B cell (primary cell): ENCODE results near the gene GCC2. TPM values are rescaled to one million over a fixed set of nuclear protein-coding genes. Genes with fewer than 3 reads are reported as not detected.
"Not testable (repeated sequence)": the region's sequence is repeated elsewhere in the genome, so short reads cannot be mapped to it uniquely, and the experiment has no call there.

Experiments
- ATAC-seq: fragments of 200-7000 bp; cut with Tn5 transposase; one replicate; pipeline ENCODE4 v1.10.0; 2021; ENCODE audit warnings: low read depth, mild to moderate bottlenecking, moderate number of reproducible peaks, moderate library complexity
- CTCF ChIA-PET: fragments of 350-600 bp; sonication (Branson Sonifier 250); formaldehyde crosslinking; loops from one replicate; lab custom pipeline; 2021; ENCODE audit warnings: antibody characterized with exemption, inconsistent platforms; lab: Charles Lee
- POLR2A ChIA-PET: fragments of 350-600 bp; sonication (Branson Sonifier 250); formaldehyde crosslinking; loops from one replicate; lab custom pipeline; 2021; ENCODE audit warnings: antibody characterized with exemption; lab: Charles Lee
- DNase-seq: peaks from one replicate; pipeline ENCODE4 v3.0.0; 2013
- H2AFZ ChIP-seq: 2 replicates; pipeline ENCODE4 v1.6.1; 2012; ENCODE audit warnings: mild to moderate bottlenecking, low read depth, low read length; ENCODE audit not compliant: insufficient read depth, poor library complexity, severe bottlenecking
- H3K27ac ChIP-seq, 2 donors: 1 replicate in 1 of 2; 2 replicates in 1 of 2; pipeline ENCODE4 v1.5.1; 2012 to 2013; ENCODE audit warnings: low read length in 2 of 2, mild to moderate bottlenecking in 2 of 2, moderate library complexity in 1 of 2
- H3K27me3 ChIP-seq, 4 experiments: fragments of 200-600 bp in 1 of 4; sonication (generic) in 1 of 4; replicated peaks in 1 of 4; 1 replicate in 2 of 4; 2 replicates in 2 of 4; pipeline versions ENCODE4 v1.6.1 to v1.7.0; 2013 to 2016; ENCODE audit warnings: low read length in 3 of 4, mild to moderate bottlenecking in 2 of 4, mixed read lengths in 1 of 4, moderate library complexity in 1 of 4; ENCODE audit not compliant: insufficient read depth in 4 of 4, control insufficient read depth in 3 of 4; ENCODE audit errors: control extremely low read depth in 1 of 4
- H3K36me3 ChIP-seq, 2 experiments: replicated peaks in 1 of 2; 1 replicate in 1 of 2; 2 replicates in 1 of 2; pipeline versions ENCODE4 v1.6.1 to v1.7.1; 2013; ENCODE audit warnings: low read length in 1 of 2; ENCODE audit not compliant: insufficient read depth in 2 of 2, control insufficient read depth in 1 of 2; ENCODE audit errors: control extremely low read depth in 1 of 2, extremely low read depth in 1 of 2
- H3K4me1 ChIP-seq, 2 donors: fragments of 200-600 bp in 1 of 2; sonication (generic) in 1 of 2; 1 replicate in 1 of 2; 2 replicates in 1 of 2; pipeline versions ENCODE4 v1.5.1 to v1.6.1; 2013 to 2017; ENCODE audit warnings: low read length in 2 of 2; ENCODE audit not compliant: control insufficient read depth in 2 of 2, insufficient read depth in 2 of 2
- H3K4me2 ChIP-seq: replicated peaks from 2 replicates; pipeline ENCODE3; 2012; ENCODE audit warnings: mild to moderate bottlenecking, low read depth, low read length; ENCODE audit not compliant: poor library complexity, severe bottlenecking
- H3K4me3 ChIP-seq, 5 experiments: fragments of 200-600 bp in 1 of 5; sonication (generic) in 1 of 5; 1 replicate in 3 of 5; 2 replicates in 2 of 5; pipeline versions ENCODE4 v1.5.1 to v1.7.0; 2011 to 2016; ENCODE audit warnings: low read length in 4 of 5, mild to moderate bottlenecking in 4 of 5, low read depth in 2 of 5, control low read depth in 1 of 5, moderate library complexity in 1 of 5; ENCODE audit not compliant: insufficient read depth in 1 of 5; ENCODE audit errors: control extremely low read depth in 1 of 5, extremely low read depth in 1 of 5
- H3K79me2 ChIP-seq: fragments of 200-600 bp; sonication (generic); one replicate; pipeline ENCODE4 v1.6.0; 2016; ENCODE audit warnings: low read length; ENCODE audit not compliant: control insufficient read depth, insufficient read depth
- H3K9ac ChIP-seq: fragments of 200-600 bp; sonication (generic); 2 replicates; pipeline ENCODE4 v1.6.1; 2017; ENCODE audit warnings: mild to moderate bottlenecking, low read length, moderate library complexity
- H3K9me3 ChIP-seq, 3 donors: one replicate each; pipeline versions ENCODE4 v1.6.1 to v1.7.1; 2013; ENCODE audit warnings: low read length in 2 of 3; ENCODE audit not compliant: control insufficient read depth in 2 of 3, insufficient read depth in 1 of 3; ENCODE audit errors: control extremely low read depth in 1 of 3
- H4K20me1 ChIP-seq: 2 replicates; pipeline ENCODE4 v1.6.0; 2012; ENCODE audit warnings: mild to moderate bottlenecking, low read length; ENCODE audit not compliant: insufficient read depth, control insufficient read depth, poor library complexity, severe bottlenecking
- H3K27ac Mint-ChIP-seq: one replicate; pipeline ENCODE4 v1.8.0; 2021; ENCODE audit warnings: mixed read lengths
- H3K27me3 Mint-ChIP-seq: one replicate; pipeline ENCODE4 v1.8.0; 2021; ENCODE audit warnings: mixed read lengths
- H3K4me1 Mint-ChIP-seq: one replicate; pipeline ENCODE4 v1.8.0; 2021; ENCODE audit warnings: mixed read lengths
- H3K4me3 Mint-ChIP-seq: one replicate; pipeline ENCODE4 v1.8.0; 2021; ENCODE audit warnings: mixed read lengths
- H3K9me3 Mint-ChIP-seq: one replicate; pipeline ENCODE4 v1.8.0; 2022; ENCODE audit warnings: mixed read lengths; ENCODE audit not compliant: insufficient read depth
- CTCF ChIP-seq: fragments of 200-600 bp; IDR thresholded peaks from one replicate; pipeline ENCODE4 v1.8.0; 2022; ENCODE audit warnings: antibody characterized with exemption, mild to moderate bottlenecking
- EZH2 ChIP-seq: IDR thresholded peaks from 2 replicates; pipeline ENCODE4 v1.6.1; 2012; ENCODE audit warnings: borderline replicate concordance, low read depth, mild to moderate bottlenecking, moderate library complexity, low read length; ENCODE audit not compliant: insufficient read depth, poor library complexity, severe bottlenecking
- WGBS: methylation state at CpG from one replicate; pipeline ENCODE4 v1.1.5; 2013; ENCODE audit warnings: missing lambda C conversion rate; ENCODE audit not compliant: insufficient coverage; 5-methylcytosine and 5-hydroxymethylcytosine counted together
- intact Hi-C: fragments of 100-400 bp; cut with micrococcal nuclease; formaldehyde crosslinking; loops from one replicate; pipeline ENCODE4 v1.10.0; 2022
- polyA plus RNA-seq: library from polyadenylated mRNA; depleted of rRNA; stranded (reverse); fragments of >200 nt; gene quantifications from 2 replicates; pipeline ENCODE4 v1.2.3, GENCODE V29; 2012
- total RNA-seq, 2 donors: library from RNA; stranded (reverse); fragments of 120-200 nt in 1 of 2; gene quantifications; 1 replicate in 1 of 2; 2 replicates in 1 of 2; pipeline versions ENCODE4 v1.2.3 to v1.2.4, GENCODE V29; 2013 to 2022

The GCC2 gene
- total and polyA plus RNA-seq, 2 donors (not counting 1 experiment from before 2014, with no cell fraction given): 12.3 to 87.9 TPM

GRCh38 chr2:108554528-108554927 lies 105.5 kb downstream of the GCC2 start:
- peaks cover 51% of the 10 kb centered on the region for H3K79me2 ChIP-seq
- Mint-ChIP-seq H3K27me3 (no peaks in the 10 kb centered on the region), H3K27ac (no peak overlapping the region), H3K4me3 (no peak overlapping the region), H3K4me1 (peaks cover 3% of the 10 kb centered on the region), H3K9me3 (no peaks in the 10 kb centered on the region)
- ATAC-seq (no peak), DNase-seq (no peak)
- CTCF ChIA-PET: interaction anchor here (1.4 kb wide), 1 partner anchor 30 kb away, joined by 3 read pairs; no protein-coding TSS in a partner anchor
- H2AFZ ChIP-seq: no peak overlapping the region
- H3K27me3 ChIP-seq: no peaks in the 10 kb centered on the region
- POLR2A ChIA-PET: no interaction called here
- whole genome bisulfite sequencing: 98% methylated on average over 4 of the region's 5 CpGs
- no peak overlapping the region for H3K9ac ChIP-seq
- H3K4me3 ChIP-seq: no peak overlapping the region
- TF ChIP-seq CTCF (no peak), EZH2 (no peak)
- H4K20me1 ChIP-seq: no peaks in the 10 kb centered on the region
- H3K27ac ChIP-seq: no peak overlapping the region
- H3K4me1 ChIP-seq: no peaks in the 10 kb centered on the region
- H3K9me3 ChIP-seq: peaks cover 0 to 9% (median 0%) of the 10 kb centered on the region in 3 donors
- no peaks in the 10 kb centered on the region for H3K36me3 ChIP-seq
- H3K4me2 ChIP-seq: no peak overlapping the region
- intact Hi-C loops: no loop called here

GRCh38 chr2:108555572-108555971 lies 106.6 kb downstream of the GCC2 start:
- H3K4me1 ChIP-seq: no peaks in the 10 kb centered on the region
- H3K27ac ChIP-seq: no peak overlapping the region
- no peaks in the 10 kb centered on the region for H3K27me3 ChIP-seq
- no peak overlapping the region for H3K4me3 ChIP-seq
- H3K79me2 ChIP-seq: peaks cover 58% of the 10 kb centered on the region
- Mint-ChIP-seq H3K27ac (no peak overlapping the region), H3K9me3 (no peaks in the 10 kb centered on the region), H3K4me3 (no peak overlapping the region), H3K27me3 (no peaks in the 10 kb centered on the region), H3K4me1 (no peaks in the 10 kb centered on the region)
- no peak overlapping the region for H3K4me2 ChIP-seq
- intact Hi-C loops: no loop called here
- 100% methylated on average over 1 of the region's 2 CpGs for WGBS
- no peaks in the 10 kb centered on the region for H3K36me3 ChIP-seq
- H2AFZ ChIP-seq: no peak overlapping the region
- POLR2A ChIA-PET: no interaction called here
- DNase-seq (no peak), ATAC-seq (no peak)
- TF ChIP-seq CTCF (no peak), EZH2 (no peak)
- no peak overlapping the region for H3K9ac ChIP-seq
- peaks cover 0 to 7% (median 0%) of the 10 kb centered on the region in 3 donors for H3K9me3 ChIP-seq
- H4K20me1 ChIP-seq: no peaks in the 10 kb centered on the region
- CTCF ChIA-PET: no interaction called here

GRCh38 chr2:108556581-108556980 lies 107.6 kb downstream of the GCC2 start:
- peaks cover 61% of the 10 kb centered on the region for H3K79me2 ChIP-seq
- POLR2A ChIA-PET, H3K9me3 ChIP-seq, H3K4me1 Mint-ChIP-seq, H4K20me1 ChIP-seq, CTCF ChIA-PET, H3K27me3 Mint-ChIP-seq, H3K4me1 ChIP-seq, H3K9me3 Mint-ChIP-seq, H3K27ac Mint-ChIP-seq, ATAC-seq, H3K36me3 ChIP-seq, H3K9ac ChIP-seq, H3K4me2 ChIP-seq, H3K27me3 ChIP-seq, H3K4me3 Mint-ChIP-seq, H3K4me3 ChIP-seq, intact Hi-C loops, H2AFZ ChIP-seq, H3K27ac ChIP-seq, DNase-seq: not testable (repeated sequence)
- WGBS: 85% methylated on average over 1 of the region's 2 CpGs
